Psoas muscle (tissue), 8 donors: ENCODE results near the gene YIF1A. TPM values are rescaled to one million over a fixed set of nuclear protein-coding genes. Genes with fewer than 3 reads are reported as not detected.

Experiments
- ATAC-seq, 4 donors: fragments of 200-7000 bp; cut with Tn5 transposase; one replicate each; pipeline ENCODE4 v1.9.1; 2020; ENCODE audit warnings: moderate library complexity in 3 of 4, mild to moderate bottlenecking in 2 of 4
- DNase-seq, 2 donors: peaks; one replicate each; pipeline ENCODE4 v3.0.0-alpha.2; 2020
- H3K27ac ChIP-seq: fragments of 200-600 bp; one replicate; pipeline ENCODE4 v1.8.0; 2022
- H3K27me3 ChIP-seq, 3 donors: fragments of 200-600 bp in 1 of 3; one replicate each; pipeline versions ENCODE4 v1.6.1 to v1.8.0; 2013 to 2022; ENCODE audit warnings: low read length in 2 of 3, mild to moderate bottlenecking in 2 of 3, moderate library complexity in 1 of 3; ENCODE audit not compliant: insufficient read depth in 3 of 3
- H3K36me3 ChIP-seq, 2 donors: fragments of 200-600 bp in 1 of 2; one replicate each; pipeline versions ENCODE4 v1.6.1 to v1.8.0; 2013 to 2022; ENCODE audit warnings: low read depth in 1 of 2, mild to moderate bottlenecking in 1 of 2, moderate library complexity in 1 of 2; ENCODE audit not compliant: insufficient read depth in 1 of 2
- H3K4me1 ChIP-seq: fragments of 200-600 bp; one replicate; pipeline ENCODE4 v1.8.0; 2022
- H3K4me3 ChIP-seq: fragments of 200-600 bp; one replicate; pipeline ENCODE4 v1.8.0; 2022; ENCODE audit warnings: mild to moderate bottlenecking
- H3K9me3 ChIP-seq: fragments of 200-600 bp; one replicate; pipeline ENCODE4 v1.8.0; 2022
- CTCF ChIP-seq: fragments of 200-600 bp; IDR thresholded peaks from one replicate; pipeline ENCODE4 v1.8.0; 2022; ENCODE audit warnings: antibody characterized with exemption
- WGBS, 3 donors: extraction: QIAGEN DNeasy Blood & Tissue Kit; methylation state at CpG; one replicate each; pipeline versions ENCODE4 v1.1.6 to v1.1.7; 2013; 5-methylcytosine and 5-hydroxymethylcytosine counted together
- intact Hi-C, 2 donors: fragments of 100-400 bp; cut with DNase I; formaldehyde crosslinking; loops; one replicate each; pipeline versions ENCODE4 v1.11.0 to v1.14.2; 2022
- polyA plus RNA-seq, 3 donors: library from polyadenylated mRNA; stranded (reverse); fragments of 200-250 nt; gene quantifications; one replicate each; pipeline ENCODE4 v1.2.3, GENCODE V29; 2013
- total RNA-seq, 4 donors: library from RNA; stranded (reverse); fragmentation: NEBNext Ultra II Directional in 2 of 4; extraction: Animal tissue kit (Norgen Biotek cat#: 25700) in 2 of 4; gene quantifications; one replicate each; pipeline versions ENCODE4 v1.2.1 to v1.2.4, GENCODE V29; 2021 to 2023
- donor health status: healthy with polysubstance abuse.
- donor health status: DM: no; HTN: no; CAD: no; lungs with moderate emphysema.
- donor health status: Bipolar disorder and iron deficiency.
- donor health status: healthy.
- donor health status: DM: yes; HTN: yes; CAD: no.
- donor health status: DM: no; HTN: no; CAD: no.
- donor health status: DM: no; HTN: no; CAD: no.
- donor health status: DM: yes; HTN: yes; CAD: no.

YIF1A gene
- total and polyA plus RNA-seq, 7 donors: 70.1 to 161 (median 87.4) TPM

- intact Hi-C loops: no loop called here
- TF ChIP-seq CTCF: no peak
- no peak for ATAC-seq
- Histone ChIP-seq H3K4me1 (peaks cover 16% of the 10 kb centered on the region), H3K36me3 (peaks cover 0 to 1% of the 10 kb centered on the region in 2 donors), H3K9me3 (no peaks in the 10 kb centered on the region), H3K4me3 (peak within 1 kb of the TSS; percentile 65), H3K27ac (no peak within 1 kb of the TSS), H3K27me3 (peaks cover 0 to 40% (median 14%) of the 10 kb centered on the region in 3 donors)
- no peak for DNase-seq
- WGBS, 3 donors: 2 to 3% (median 2%) methylated on average over 39 to 93 of the region's 95 CpGs
Observed at GRCh38 chr11:66291706-66292542, 3.0 kb upstream of the YIF1A start, which contains the start of gene TMEM151A. TMEM151A (plus strand) TSS chr11:66291894; CDS start chr11:66292014, 120 bp downstream.

GRCh38 chr11:66291303-66291705 is 2.4 kb upstream of the YIF1A start:
- Histone ChIP-seq H3K4me3 (peak overlapping the region; percentile 65), H3K4me1 (peaks cover 16% of the 10 kb centered on the region), H3K9me3 (no peaks in the 10 kb centered on the region), H3K36me3 (peaks cover 0 to 8% of the 10 kb centered on the region in 2 donors), H3K27ac (no peak overlapping the region), H3K27me3 (peaks cover 0 to 40% (median 14%) of the 10 kb centered on the region in 3 donors)
- intact Hi-C loops: no loop called here
- ATAC-seq: no peak
- DNase-seq: no peak
- WGBS, 3 donors: 15 to 20% (median 16%) methylated on average over 10 to 16 of the region's 16 CpGs
- TF ChIP-seq CTCF: no peak

- ATAC-seq: no peak
Observed at GRCh38 chr11:66290330-66290621, 1.3 kb upstream of the YIF1A start.

GRCh38 chr11:66289548-66290329 is 796 bp upstream of the YIF1A start:
- H3K4me1 ChIP-seq: peaks cover 16% of the 10 kb centered on the region
- peak; percentile 26 to 50 (median 46) for ATAC-seq
- WGBS, 3 donors: 9 to 11% (median 10%) methylated on average over 32 to 36 of the region's 36 CpGs

More at GRCh38 chr11:66290330-66290621, 1.3 kb upstream of the YIF1A start:
- no peaks in the 10 kb centered on the region for H3K9me3 ChIP-seq
- H3K36me3 ChIP-seq: peaks cover 0 to 18% of the 10 kb centered on the region in 2 donors
- peaks cover 16% of the 10 kb centered on the region for H3K4me1 ChIP-seq
- DNase-seq: no peak
- no peak overlapping the region for H3K4me3 ChIP-seq
- no peak for TF ChIP-seq CTCF
- WGBS, 3 donors: 76 to 78% (median 77%) methylated on average over 2 of the region's 2 CpGs
- intact Hi-C loops: no loop called here
- H3K27me3 ChIP-seq: peaks cover 0 to 36% (median 14%) of the 10 kb centered on the region in 3 donors
- H3K27ac ChIP-seq: no peak overlapping the region

More at GRCh38 chr11:66289548-66290329, 796 bp upstream of the YIF1A start:
- no peak for TF ChIP-seq CTCF
- Histone ChIP-seq H3K36me3 (peaks cover 0 to 23% of the 10 kb centered on the region in 2 donors), H3K4me3 (peak overlapping the region; percentile 96), H3K27me3 (peaks cover 0 to 30% (median 11%) of the 10 kb centered on the region in 3 donors), H3K27ac (peak overlapping the region; percentile 95), H3K9me3 (no peaks in the 10 kb centered on the region)
- DNase-seq: peak in 1 of 2 donors; percentile 72
- intact Hi-C loops: no loop called here
